Stimulated activated CD4-positive, alpha-beta T cell treated with anti-CD3 and anti-CD28 coated beads, Interleukin-1b, Interleukin-23, amount 100 ng/mL, for 1 hour (primary cell): ENCODE results near the gene INTS12.
"Not testable (repeated sequence)": the region's sequence is repeated elsewhere in the genome, so short reads cannot be mapped to it uniquely, and the experiment has no call there.

Source experiments
- DNase-seq, 2 donors: peaks; one replicate each; pipeline ENCODE4 v3.0.0-alpha.2; 2020; ENCODE audit warnings: low read depth in 2 of 2

The INTS12 gene, protein sequence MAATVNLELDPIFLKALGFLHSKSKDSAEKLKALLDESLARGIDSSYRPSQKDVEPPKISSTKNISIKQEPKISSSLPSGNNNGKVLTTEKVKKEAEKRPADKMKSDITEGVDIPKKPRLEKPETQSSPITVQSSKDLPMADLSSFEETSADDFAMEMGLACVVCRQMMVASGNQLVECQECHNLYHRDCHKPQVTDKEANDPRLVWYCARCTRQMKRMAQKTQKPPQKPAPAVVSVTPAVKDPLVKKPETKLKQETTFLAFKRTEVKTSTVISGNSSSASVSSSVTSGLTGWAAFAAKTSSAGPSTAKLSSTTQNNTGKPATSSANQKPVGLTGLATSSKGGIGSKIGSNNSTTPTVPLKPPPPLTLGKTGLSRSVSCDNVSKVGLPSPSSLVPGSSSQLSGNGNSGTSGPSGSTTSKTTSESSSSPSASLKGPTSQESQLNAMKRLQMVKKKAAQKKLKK

DNA sequence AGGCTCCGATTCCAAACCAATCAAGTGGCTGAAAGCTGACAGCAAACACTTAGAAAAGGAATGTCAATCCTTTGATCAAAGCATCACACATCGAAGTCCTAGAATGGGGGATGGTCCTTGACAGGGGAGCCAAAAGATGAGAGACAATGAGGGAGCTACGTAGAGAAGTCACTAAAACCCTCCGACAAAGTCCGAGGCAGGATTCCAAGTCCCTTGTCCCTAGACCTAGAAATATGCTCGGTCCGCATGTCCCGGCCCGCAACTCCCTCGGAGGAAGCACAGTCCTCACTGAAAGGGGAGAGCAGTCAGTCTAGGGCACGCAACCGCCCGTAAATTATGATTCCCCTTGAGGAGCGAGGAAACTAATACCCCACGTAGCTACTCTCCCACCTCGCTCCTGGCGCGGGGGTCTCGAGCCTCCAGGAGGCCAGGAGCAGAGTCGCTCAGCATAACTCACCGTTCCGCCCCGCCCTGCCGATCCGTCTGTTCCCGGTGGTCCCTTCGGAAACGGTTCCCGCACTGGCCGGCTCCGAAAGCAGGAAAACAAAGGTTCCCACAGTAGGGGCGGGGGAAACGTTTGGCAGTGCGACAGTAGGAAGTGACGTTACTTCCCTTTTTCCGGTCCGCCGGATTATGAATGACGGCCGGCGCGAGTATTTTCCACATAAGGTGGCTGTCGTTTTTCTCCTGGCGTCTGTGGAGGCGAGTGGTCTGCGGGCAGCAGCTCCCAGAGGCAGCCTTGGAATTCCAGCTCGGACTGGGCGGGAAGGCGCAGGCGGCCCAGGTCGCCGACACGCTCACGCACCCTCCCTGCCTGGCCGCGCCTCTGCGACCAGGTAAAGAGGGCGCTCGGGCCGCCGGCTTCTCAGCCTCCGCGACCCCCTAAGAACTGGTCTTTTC, at the start of gene INTS12, which contains the start of gene GSTCD:
INTS12 (minus strand) TSS at position 509 of the 900 bp plus-strand sequence. CDS start 8,684 bp downstream, outside the sequence.
GSTCD (plus strand) TSS at position 604 of the 900 bp plus-strand sequence. CDS start 8,830 bp downstream, outside the sequence.
- DNase-seq, result peak; percentile 59 to 75

DNA sequence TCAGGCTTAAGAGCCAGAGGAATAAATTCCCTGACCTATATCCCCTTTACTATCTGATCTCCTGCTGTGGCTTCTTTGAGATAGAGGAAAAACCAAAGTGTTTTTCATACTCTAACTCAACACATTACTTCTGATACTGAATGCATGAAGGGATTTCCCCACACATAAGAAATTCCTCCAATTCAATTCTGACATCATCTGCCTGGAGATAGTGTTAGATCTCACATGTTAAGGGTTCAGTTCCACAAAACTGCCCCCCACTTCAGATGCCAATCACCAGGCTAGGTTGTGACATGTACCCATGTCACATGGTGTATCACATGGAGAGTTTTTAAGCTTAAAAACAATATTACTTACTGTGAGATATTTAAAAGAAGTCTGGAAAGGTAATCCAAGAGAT, 46.9 kb upstream of the INTS12 start:
- DNase-seq, result no peak

DNA sequence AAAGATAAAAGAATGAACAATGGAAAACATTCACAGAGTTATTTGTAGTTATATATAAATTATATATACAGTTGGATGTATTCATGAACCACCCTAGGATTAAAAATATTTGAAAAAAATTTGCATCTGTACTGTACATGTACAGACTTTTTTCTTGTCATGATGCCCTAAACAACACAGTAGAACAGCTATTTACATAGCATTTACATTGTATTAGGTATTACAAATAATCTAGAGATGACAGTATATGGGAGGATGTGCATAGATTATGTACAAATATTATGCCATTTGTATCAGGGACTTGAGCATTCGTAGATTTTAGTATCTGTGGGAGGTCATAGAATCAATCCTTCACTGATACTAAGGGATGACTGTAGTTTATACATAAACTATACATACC, 44.9 kb upstream of the INTS12 start:
- no peak for DNase-seq

DNA sequence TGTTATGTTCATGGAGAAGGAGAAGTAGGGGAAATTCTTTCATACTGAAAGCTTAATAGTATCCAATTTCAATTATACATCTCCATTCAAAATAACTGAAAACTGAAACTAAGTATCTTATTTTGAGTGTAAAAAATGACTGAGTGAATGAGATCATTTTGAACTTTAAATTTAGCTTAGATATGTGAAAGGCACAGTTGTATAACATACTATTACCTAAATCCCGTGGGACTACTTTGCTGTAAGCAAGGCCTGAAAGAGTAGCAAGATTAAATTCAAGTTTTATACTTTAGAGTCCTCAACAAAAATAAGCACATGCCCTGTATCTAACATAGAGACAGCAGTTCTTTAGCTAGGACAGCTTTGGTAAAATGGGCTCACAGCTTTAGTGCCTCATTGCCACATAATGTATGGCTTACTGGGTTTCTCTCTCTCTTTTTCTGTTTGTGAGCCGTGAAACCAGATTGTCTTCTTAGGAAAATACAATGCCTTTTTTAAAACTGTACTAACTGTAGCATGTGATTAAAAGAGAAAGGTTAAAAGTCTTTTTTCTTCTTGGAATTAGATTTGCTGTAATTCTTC, 43.3 kb upstream of the INTS12 start:
- no peak for DNase-seq

DNA sequence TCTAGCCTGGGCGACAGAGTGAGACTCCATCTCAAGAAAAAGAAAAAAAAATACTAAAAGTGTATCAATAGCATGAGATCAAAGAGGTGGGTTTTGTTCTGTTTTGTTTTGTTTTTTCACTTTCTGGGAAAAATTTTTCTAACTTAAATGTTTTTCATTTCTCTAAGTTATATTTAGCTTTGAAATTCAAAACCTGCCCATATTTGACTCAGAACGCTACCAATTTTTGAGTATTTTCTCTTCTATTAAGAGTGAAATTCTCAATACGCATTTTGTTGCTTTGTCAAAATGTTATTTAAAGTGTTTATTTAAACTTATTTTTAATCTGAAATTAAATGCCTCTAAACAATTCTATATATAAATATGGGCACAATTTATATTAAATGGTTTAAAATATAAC, 39.7 kb upstream of the INTS12 start:
- DNase-seq, result no peak

DNA sequence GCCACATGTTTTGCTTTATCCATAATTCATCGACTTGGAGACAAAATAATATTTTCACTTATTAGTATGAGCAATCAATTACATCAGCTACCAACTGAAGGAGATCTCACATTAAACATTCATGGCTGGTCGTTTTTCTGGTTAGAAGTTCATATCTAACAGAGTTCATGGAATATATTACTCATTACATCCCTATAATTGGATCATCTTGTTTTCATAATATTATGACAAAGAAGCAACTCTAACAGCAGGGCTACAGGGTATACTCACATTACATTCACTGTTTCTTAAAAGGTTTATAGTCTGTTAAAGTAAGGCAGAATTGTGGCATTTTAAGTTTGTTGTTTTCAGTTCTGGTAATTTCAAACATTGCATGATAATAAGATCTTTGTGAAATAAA, 33.1 kb upstream of the INTS12 start:
- DNase-seq, result no peak

DNA sequence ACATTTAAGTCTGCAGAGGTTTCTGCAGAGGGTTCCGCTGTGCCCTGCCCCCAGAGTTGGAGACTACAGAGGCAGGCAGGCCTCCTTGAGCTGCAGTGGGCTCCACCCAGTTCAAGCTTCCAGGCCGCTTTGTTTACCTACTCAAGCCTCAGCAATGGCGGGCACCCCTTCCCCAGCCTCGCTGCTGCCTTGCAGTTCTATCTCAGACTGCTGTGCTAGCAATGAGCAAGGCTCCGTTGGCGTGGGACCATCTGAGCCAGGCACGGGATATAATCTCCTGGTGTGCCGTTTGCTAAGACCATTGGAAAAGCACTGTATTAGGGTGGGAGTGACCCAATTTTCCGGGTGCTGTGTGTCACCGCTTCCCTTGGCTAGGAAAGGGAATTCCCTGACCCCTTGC, 26.7 kb upstream of the INTS12 start:
- not testable (repeated sequence) for DNase-seq

DNA sequence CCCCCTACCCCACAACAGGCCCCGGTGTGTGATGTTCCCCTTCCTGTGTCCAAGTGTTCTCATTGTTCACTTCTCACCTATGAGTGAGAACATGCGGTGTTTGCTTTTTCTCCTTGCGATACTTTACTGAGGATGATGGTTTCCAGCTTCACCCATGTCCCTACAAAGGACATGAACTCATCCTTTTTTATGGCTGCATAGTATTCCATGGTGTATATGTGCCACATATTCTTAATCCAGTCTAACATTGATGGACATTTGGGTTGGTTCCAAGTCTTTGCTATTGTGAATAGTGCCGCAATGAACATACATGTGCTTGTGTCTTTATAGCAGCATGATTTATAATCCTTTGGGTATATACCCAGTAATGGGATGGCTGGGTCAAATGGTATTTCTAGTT, 21.4 kb upstream of the INTS12 start:
- DNase-seq, result not testable (repeated sequence)

DNA sequence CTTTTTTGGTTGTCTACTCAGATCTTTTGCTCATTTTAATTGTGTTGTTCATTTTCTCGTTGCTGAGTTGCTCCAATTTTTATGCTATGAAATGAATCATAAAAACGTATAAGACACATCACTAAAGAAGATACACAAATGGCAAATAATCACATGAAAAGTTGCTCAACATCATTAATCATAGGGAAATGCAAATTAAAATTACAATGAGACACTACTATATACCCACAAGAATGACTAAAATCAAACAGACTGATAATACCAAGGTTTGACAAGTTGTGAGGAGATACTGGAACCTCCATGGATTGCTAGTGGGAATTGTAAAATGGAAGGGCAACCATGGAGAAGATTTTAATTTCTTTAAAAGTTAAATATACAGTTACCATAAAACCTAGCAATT, 17.1 kb upstream of the INTS12 start:
- DNase-seq, result no peak

DNA sequence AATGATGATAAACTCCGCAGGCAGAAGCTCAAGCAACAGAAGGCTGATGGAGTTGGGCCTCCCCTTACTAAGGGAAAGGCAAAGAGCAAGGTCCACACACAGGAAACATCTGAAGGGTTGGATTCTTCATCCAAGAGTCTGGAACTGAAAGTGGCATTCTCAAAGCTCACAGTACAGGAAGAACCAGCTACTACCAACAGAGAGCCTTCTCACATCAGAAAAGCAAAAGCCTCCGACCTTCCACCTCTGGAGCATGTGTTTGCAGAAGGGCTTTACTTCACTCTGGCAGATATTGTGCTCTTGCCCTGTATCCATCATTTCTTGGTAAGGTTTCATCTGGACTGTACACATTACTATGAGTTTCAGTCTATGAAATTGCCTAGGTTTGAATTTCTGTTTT, 10.7 kb upstream of the INTS12 start:
- DNase-seq, result no peak

DNA sequence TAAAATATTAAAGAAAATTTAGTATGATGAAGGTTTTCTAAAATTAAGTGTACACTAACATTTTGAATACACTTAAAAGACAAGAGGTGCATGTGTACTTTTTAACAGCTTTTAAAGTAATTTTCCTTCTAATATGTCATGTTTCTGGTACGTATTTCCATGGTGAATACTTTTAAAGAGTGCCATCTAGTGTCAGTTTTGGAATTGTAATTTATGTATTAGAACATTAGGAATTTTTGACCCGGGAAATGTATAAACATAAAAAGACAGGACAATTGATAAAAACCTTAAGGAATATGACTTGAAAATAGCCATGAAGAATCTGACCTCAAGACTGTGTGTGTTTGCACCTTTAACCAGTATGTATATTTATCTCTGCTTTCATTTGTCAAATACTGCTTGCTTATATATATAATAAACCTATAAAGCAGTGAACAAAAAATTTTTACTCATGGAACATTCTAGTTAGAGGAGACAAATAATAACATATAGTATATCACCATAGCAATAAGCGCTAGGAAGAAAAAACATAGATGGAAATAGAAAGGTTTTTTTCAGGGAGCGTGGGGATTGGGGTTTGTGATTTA, 7.3 kb upstream of the INTS12 start:
- DNase-seq, result no peak

DNA sequence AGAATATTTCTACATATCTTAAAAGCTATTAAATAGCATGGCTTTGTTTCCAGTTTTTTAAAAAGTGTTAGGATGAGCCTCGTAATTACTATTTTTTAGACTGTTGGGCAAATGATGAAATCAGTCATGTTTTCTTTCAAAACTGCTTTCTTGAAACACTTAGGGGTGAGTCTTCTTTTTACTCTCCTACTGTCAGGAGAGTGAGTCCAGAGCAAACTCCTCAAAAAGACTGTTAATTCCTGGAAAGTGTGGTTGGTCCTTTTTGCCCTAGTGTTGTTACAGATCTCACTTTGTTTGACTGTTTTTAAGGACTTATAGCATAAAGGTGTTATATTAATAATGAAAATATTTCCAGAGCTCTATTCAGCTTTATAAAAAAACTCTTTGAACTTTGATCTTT, 6.4 kb upstream of the INTS12 start:
- no peak for DNase-seq

DNA sequence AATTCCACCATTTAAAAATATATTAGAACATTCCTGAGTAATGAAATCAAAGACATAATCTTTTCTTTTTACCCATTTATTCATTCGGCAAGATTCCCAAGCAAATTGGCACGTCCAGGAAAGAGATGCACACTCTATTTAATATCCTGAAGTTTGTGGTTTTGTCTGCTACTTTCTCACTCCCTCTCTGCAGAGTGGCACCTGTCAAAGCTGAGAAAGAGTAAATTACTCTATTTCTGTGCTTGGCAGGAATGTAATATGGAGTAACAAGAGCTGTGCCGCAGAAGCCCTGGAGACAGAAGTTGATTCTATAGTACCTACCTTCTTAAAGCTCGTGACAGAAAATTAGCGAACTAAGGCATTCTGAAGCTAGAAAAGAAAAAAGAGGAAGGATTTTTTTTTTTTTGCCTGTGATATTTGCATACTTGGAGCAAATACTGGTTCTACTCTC, 5.6 kb upstream of the INTS12 start:
- no peak for DNase-seq

DNA sequence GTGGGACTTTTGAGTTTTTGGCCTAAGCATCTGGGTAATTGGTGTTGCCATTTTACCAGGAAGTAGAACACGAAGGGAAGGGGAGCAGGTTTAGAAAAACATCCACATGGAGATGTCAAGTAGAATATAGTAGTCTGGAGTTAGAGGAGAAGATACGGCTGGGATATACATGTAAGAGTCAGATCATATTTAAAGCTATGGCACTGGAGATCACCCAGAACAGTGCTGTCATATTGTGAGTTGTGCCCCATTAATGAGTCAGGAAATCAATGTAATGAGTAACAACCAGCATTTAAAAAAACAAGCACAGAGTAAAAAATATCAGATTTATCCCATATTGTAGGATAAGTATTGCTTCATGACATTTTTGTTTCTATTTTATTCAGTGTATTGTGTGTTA, 4.3 kb upstream of the INTS12 start:
- no peak for DNase-seq

DNA sequence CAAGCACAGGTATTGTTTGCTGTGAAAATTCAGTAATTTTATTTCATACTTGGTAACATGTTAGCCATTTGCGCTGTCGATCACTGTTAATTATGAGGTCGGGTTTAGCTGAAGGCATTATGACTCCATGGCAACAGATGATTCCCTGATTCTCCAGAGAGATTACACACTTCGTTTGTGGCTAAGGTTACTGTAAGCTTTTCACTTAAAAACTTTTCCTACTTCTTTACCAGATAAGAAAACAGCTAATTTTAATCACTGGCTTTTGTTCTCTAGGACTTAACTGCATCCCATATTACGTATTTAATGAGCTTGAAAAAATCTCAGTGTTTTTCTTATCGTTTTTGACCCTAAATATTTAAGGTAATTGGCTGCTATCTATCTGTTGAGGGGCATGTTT, 2.2 kb upstream of the INTS12 start:
- DNase-seq, result no peak

DNA sequence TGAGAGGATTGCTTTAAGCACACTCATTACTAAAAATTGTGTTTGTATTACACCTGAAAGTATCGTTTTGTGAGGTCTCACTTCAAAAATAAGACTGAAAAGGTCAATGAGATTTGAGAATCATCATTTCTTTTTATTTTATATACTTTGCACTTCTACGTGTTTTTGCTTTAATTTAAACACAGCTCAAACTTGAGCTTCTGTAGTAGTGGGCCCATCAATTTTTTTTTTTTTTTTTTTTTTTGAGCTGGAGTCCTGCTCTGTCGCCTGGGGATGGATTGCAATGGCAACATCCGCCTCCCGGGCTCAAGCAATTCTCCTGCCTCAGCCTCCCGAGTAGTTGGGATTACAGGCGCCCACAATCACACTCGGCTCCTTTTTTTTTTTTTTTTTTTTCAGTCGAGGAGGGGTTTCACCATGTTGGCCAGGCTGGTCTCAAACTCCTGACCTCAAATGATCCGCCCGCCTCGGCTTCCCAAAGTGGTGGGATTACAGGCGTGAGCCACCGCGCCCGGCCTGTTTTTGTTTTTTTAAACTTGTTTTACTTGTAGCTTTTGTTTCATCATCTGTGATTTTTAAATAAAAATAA, 1.6 kb upstream of the INTS12 start:
- DNase-seq, result no peak

DNA sequence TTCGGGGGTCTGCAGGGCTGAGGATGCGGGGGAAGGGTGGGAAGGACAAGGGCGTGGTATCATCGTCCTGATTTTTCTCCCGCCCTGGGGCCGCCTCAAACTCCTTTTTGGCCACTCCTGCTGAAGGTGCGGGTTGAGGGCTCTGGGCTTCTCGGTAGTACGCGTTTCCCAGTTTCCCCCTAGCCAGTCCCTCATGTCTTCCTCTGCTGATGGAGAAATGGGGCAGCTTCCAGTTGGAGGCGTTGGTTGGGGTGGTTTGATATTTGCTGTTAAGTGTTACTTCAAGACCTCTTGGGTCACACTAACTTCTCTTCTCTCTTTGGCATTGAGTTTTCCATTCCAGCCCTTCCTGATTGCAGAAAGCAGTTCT, 577 bp upstream of the INTS12 start:
- no peak for DNase-seq

DNA sequence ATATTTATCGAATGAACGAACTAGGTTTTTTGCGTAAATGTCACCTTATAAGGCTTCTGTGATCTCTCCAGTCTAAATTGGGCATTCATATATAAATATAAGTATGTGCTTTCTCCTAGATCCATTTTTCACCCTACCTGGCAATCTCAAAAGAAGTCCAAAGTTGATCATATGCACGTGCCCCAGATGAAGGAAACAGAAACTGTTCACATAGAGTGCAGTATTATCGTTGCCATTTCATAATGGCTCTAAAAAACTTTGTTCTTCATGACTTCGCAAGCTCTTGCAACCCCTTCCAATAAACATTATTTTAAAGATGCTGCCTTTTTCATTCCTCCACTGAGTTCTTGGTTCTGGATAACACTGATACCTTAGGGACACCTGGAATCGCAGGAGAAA, 708 bp downstream of the INTS12 start:
- DNase-seq, result no peak

DNA sequence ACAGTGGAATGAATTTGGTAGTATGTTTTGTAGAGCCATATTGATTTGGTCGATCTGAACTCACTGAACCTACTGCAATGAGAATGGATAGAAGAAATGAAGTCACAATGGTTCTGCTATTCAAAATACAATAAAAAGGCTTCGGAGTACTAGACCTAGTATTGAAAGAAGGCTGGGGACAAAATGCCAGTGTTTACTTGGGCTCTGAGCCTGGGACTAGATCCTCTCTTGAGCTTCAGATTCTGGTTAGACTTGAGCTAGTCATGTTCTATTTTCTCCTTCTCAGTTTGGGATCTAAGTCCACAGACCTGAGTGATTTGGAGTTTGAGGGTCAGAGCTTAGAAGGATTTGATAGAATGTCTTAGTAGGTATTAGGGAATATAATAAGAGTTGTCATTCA, 9.9 kb downstream of the INTS12 start:
- no peak for DNase-seq

DNA sequence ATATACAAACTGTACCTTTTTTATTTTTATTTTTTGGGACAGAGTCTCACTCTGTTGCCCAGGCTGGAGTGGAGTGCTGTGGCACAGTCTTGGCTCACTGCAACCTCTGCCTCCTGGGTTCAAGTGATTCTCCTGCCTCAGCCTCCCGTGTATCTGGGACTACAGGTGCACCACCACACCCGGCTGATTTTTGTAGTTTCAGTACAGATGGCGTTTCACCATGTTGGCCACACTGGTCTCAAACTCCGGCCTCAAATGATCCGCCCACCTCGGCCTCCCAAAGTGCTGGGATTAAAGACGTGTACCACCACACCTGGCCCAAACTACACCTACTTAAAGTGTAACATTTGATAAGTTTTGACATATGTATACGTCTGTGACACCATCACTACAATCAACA, 12.7 kb downstream of the INTS12 start:
- not testable (repeated sequence) for DNase-seq

DNA sequence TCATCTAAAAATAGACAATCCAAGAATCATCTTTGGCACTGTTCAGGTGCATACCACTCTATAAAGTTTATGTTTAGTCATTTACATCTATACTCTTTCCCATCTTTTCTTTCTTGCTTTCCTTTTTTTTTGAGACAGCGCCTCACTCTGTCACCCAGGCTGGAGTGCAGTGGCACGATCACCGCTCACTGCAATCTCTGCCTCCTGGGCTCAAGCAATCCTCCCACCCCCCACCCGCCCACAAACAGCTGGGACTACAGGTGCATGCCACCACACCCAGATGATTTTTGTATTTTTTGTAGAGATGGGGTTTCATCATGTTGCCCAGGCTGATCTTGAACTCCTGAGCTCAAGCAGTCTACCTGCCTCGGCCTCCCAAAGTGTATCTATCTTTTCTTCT, 13.7 kb downstream of the INTS12 start:
- DNase-seq, result not testable (repeated sequence)
